SK-N-DZ (cell line): ENCODE data around the gene MAST2.
A peak's percentile ranks its signal among the peaks of the same experiment; 100 is the strongest.
"Not testable (repeated sequence)": the region's sequence is repeated elsewhere in the genome, so short reads cannot be mapped to it uniquely, and the experiment has no call there.

Source experiments
- DNase-seq: peaks from one replicate; pipeline ENCODE4 v3.0.0-alpha.2; 2015; ENCODE audit warnings: low spot score

The MAST2 gene

DNA sequence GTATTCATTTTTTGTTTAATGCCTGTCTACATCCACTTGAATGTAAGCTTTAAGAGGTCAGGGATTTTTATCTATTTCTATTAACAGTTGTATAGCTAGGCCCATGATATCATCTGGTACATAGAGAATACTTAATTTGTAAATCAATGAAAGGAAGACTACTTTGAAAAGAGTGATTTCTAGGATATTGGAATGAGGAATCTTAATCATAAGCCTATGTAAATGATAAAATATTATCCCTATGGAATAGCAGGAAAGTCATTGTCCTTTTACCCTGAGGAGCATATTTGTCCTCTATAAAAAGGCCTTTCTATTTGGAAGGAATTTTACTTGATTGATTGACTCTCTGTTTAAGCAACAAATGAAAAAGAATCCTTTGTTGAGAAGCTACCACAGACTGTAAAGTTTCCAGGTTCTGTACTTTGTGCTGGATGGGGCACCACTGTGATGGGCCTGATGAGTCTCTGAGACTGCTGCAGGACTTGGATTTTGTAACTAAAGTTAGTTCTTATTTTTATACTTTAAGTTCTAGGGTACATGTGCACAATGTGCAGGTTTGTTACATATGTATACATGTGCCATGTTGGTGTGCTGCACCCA, 53.8 kb downstream of the MAST2 start:
- no peak for DNase-seq

GRCh38 chr1:45857755-45858492, 54.5 kb downstream of the MAST2 start:
- DNase-seq, result not testable (repeated sequence)

DNA sequence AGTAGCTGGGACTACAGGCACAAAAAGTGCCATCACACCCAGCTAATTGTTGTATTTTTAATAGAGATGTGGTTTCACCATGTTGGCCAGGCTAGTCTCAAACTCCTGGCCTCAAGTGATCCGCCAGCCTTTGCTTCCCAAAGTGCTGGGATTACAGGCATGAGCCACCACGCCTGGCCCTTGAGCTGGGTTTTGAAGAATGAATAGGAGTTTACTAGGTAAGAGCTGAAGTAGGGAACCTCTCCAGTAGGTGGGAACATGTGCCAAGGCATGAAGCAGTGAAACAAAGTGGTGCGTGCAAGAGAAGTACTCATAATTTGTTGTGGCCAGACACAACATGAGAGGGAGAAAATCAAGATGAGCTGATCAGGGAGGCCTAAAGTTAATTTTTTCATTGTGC, 55.8 kb downstream of the MAST2 start:
- DNase-seq, result no peak

DNA sequence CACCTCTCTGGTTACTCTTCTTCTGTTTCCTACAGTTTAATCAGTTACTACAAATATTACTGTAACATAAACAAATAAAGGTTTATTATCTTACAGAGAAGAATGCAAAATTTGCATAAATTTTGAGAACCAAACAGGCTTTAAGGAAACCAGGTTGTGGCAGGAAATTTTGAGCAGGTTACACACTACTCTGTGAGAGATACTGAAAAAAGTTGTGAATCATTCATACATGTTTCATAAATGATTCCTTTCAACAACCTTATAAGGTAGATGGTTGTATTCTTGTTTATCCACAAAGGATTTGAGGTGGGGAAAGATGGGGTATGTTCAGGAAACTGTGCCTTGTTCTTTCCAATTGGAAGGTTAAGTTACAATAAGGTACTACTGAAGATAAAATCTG, 58.6 kb downstream of the MAST2 start:
- no peak for DNase-seq

- DNase-seq, result no peak
These were observed 59.8 kb downstream of the MAST2 start for GRCh38 chr1:45863218-45863617.

DNA sequence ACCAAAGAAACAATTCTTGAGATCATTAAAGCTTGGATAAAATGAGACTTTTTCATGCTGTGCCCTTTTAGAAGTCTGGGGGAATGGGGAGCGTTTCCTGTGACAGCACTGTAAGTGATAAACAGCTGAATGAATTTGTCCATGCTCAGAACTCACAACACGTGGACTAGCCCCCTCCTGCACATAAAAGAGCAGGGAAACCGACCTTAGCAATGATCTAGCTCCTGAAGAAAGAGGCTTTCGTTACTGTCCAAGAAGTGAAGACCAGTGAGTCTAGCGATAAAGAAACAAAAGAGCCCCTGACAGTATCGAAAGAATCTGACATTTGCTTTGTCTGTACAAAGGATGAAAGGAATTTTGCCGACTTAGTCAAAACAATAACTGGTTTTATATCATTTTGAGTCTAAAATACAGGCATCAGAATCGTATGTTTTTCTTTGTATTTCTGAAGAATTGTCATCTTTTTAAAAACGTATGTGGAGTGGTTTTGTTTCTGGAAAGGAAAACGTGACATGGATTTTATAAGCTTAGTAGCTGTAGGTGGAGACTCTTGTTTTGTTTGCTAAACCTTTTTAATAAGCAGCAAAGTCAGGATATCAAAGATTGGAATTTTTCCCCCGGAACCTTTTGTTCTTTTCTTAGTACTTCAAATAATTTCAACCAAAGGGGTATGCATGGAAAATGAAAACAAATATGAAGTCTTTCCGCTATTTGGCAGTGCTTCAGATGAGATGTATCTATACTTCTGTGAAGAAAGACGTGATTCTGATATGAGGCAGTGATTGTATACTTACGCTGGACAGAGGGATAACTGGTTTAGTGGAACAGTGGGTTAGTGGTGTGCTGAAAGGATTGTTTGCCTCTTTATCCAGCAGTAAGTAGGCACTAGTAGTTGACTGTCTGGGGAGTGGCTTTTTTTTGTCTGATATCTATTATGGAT, 61.0 kb downstream of the MAST2 start:
- peak; percentile 9 for DNase-seq

DNA sequence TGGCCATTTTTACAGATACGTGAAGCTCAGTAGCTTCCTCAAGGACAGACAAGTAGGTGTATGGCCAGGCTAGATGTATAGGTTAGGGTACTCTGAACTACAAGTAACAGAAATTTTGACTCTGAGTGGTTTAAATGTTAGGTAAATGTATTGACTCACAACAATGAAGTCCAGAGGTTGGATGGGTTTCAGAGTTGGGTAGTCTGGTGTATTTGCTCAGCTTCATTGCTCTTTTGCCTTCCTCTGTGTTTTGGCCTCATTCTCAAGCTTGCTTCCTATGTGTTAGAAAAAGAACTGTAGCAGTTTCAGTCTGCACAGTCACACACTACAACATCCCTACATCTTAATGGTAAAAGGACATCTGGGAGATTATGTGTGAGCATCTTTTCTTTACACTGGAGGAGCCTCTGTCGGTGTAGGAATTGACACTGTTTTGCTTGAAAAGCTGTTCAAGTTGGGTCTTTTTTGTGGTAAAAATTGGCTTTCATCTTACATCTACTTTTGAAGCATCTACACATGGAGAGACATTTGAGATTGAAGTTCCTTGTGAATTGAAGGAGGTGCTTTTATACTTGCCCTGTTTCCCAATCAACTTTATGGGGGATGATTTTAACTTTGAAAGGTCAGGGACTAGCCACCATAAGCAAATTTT, 64.4 kb downstream of the MAST2 start:
- no peak for DNase-seq

DNA sequence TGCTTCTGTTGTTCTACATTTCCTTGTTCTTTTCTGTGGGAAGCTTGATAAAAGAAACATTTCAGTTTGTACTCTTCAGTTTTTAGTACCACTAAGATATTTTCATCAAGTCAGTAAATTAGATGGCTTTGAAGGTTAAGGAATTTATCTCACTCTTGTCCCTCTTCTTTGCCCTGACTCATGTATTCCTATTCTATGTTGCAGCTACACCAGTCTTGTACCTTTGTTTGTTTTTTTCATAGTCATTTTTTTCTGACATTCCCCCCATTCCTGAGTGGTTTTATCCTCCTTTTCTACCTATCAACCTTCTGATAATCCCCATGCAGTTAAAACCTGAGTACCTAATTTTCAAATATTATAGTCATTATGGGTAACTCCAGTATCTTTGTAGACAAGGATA, 65.4 kb downstream of the MAST2 start:
- no peak for DNase-seq

DNA sequence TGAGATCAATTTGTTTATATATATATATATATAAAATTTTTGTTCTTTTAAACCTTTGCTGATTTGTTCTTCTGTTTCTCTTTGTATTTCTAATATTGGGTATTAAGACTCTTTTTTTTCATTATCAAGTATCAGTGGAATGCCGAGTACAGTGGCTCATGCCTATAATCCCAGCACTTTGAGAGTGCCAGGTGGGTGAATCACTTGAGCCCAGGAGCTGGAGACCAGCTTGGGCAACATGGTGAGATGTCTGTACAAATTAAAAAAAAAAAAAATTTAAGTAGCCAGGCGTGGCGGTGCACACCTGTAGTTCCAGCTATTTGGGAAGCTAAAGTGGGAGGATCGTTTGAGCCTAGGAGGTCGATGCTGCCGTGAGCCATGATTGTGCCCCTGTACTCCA, 67.1 kb downstream of the MAST2 start:
- no peak for DNase-seq

- not testable (repeated sequence) for DNase-seq
These were observed 68.9 kb downstream of the MAST2 start for GRCh38 chr1:45872173-45872801.

DNA sequence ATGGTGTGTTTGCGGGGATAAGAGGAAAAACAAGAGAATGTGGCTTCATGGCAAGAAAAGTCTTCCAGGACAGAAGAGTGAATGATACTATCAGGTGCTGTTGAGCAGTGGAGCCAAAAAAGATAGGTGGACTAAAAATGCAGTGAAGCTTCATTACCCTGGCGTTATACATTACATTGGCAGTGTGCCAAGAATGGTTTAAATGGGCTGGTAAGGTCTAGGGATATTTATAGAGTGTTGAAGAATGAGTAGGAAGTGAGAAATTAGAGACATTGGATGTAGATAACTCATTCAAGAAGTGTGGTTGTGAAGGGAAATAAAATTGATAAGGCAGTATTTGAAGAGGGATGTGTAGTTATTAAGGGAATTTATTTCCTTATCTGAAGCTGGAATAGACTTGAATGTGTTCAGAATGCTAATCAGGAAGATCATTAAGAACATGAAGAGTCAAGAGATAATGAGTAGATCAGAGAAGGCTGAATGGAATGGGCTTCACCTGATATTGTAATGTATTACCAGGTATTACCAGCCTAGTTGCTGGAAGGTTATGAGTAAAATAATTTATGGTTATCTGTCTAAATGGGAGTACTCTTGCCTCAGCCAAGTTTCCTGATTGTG, 72.7 kb downstream of the MAST2 start:
- DNase-seq, result no peak

GRCh38 chr1:45877264-45877663, 73.9 kb downstream of the MAST2 start:
- DNase-seq, result no peak

DNA sequence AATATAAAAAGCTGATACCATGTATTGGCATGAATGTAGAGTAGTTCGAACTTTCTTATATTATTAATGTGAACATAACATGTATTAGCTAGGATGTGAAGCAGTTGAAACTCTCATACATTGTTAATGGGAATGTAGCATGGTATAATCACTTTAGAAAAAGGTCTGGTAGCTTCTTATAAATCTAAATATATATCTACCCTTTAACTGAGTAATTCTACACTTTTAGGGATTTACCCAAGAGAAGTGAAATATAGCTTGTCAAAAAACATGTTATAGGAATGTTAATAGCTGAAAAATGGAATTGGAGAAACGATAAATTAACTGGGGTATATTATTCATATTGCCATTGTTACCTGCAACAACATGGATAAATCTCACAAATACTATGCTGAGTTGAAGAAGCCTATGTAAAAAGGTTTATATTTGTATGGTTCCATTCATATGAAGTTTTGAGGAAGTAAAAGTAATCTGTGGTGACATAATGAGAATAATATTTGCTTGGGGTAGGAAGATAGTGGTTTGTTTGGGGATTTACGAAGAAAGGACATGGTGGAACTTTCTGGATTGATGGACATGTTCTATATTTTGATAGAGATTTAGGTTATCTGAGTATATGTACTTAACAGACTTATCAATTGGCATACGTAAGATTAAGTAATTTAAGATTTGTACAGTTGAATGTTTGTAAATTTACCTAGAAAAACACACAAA, 76.6 kb downstream of the MAST2 start:
- DNase-seq, result no peak

- no peak for DNase-seq
These were observed 77.5 kb downstream of the MAST2 start for GRCh38 chr1:45880930-45881329.

- no peak for DNase-seq
These were observed 80.2 kb downstream of the MAST2 start for GRCh38 chr1:45883658-45884057.

DNA sequence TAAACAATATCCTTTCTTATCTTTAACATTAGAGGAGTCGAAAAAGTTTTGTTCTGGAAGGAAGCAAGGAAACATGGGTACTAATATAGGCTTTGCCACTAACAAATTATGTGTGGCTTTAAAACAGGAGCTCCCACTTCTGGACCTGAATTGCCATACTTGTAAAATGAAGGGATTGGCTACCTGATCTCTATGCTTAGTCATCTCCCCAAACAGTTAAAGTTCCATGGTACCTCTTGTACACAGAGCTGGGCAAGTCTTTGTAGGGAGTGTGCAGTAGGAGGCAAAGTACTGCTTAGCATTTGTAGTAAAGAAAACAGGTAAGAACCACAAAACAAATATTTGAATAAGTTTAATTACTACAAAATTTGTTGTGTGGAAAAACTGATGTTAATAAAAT, 81.3 kb downstream of the MAST2 start:
- DNase-seq, result no peak

GRCh38 chr1:45886229-45886628, 82.8 kb downstream of the MAST2 start:
- DNase-seq, result no peak

- no peak for DNase-seq
These were observed 83.9 kb downstream of the MAST2 start for GRCh38 chr1:45887156-45887842.

- DNase-seq, result no peak
These were observed 86.7 kb downstream of the MAST2 start for GRCh38 chr1:45890078-45890477.

DNA sequence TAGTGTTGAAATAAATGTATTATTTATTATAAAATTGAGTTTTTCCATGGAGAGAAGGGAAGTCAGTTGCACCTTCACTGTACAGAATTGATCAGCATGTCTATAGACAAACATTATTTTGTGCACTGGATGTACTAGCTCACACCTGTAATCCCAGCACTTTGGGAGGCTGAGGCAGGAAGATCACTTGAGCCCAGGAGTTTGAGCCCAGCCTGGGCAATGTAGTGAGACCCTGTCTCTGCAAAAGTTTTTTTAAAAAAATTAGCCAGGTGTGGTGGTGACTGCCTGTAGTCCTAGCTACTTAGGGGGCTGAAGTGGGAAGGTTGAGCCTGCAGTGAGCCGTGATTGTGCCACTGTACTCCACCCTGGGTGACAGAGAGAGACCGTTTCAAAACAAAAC, 87.7 kb downstream of the MAST2 start:
- no peak for DNase-seq
